ENCODE data around the gene PLXNC1. TPM values are rescaled to one million over a fixed set of nuclear protein-coding genes. Genes with fewer than 3 reads are reported as not detected.

PLXNC1 gene
- total RNA-seq, 1 donor from 2014 or later = 10.3 TPM

- DNase-seq (ENCODE audit: low spot score) = no peak
Measured at GRCh38 chr12:94180558-94181296, 32.4 kb downstream of the PLXNC1 start.

GRCh38 chr12:94182986-94183707 lies 34.8 kb downstream of the PLXNC1 start:
- no peak for DNase-seq (ENCODE audit: low spot score)

GRCh38 chr12:94183708-94184379 lies 35.5 kb downstream of the PLXNC1 start:
- DNase-seq (ENCODE audit: low spot score) = no peak

- no peak for DNase-seq (ENCODE audit: low spot score)
Measured at GRCh38 chr12:94184995-94185719, 36.8 kb downstream of the PLXNC1 start.

- DNase-seq (ENCODE audit: low spot score) = no peak
Measured at GRCh38 chr12:94185801-94186200, 37.4 kb downstream of the PLXNC1 start.

GRCh38 chr12:94186278-94187241 lies 38.2 kb downstream of the PLXNC1 start:
- DNase-seq (ENCODE audit: low spot score) = peak; percentile 55

- no peak for DNase-seq (ENCODE audit: low spot score)
Measured at GRCh38 chr12:94187361-94187760, 39.0 kb downstream of the PLXNC1 start.

- DNase-seq (ENCODE audit: low spot score) = no peak
Measured at GRCh38 chr12:94190623-94191022, 42.2 kb downstream of the PLXNC1 start.

GRCh38 chr12:94191023-94191422 lies 42.6 kb downstream of the PLXNC1 start:
- DNase-seq (ENCODE audit: low spot score) = no peak

GRCh38 chr12:94191811-94192210 lies 43.4 kb downstream of the PLXNC1 start:
- DNase-seq (ENCODE audit: low spot score) = no peak

GRCh38 chr12:94192506-94192905 lies 44.1 kb downstream of the PLXNC1 start:
- DNase-seq (ENCODE audit: low spot score) = no peak

GRCh38 chr12:94193168-94193567 lies 44.8 kb downstream of the PLXNC1 start:
- no peak for DNase-seq (ENCODE audit: low spot score)

GRCh38 chr12:94195483-94195882 lies 47.1 kb downstream of the PLXNC1 start:
- DNase-seq (ENCODE audit: low spot score) = no peak

- no peak for DNase-seq (ENCODE audit: low spot score)
Measured at GRCh38 chr12:94198469-94198868, 50.1 kb downstream of the PLXNC1 start.

GRCh38 chr12:94198872-94199271 lies 50.5 kb downstream of the PLXNC1 start:
- no peak for DNase-seq (ENCODE audit: low spot score)

GRCh38 chr12:94200069-94200468 lies 51.7 kb downstream of the PLXNC1 start:
- DNase-seq (ENCODE audit: low spot score) = no peak

GRCh38 chr12:94200695-94201094 lies 52.3 kb downstream of the PLXNC1 start:
- DNase-seq (ENCODE audit: low spot score) = no peak

GRCh38 chr12:94202245-94203180 lies 54.1 kb downstream of the PLXNC1 start:
- peak; percentile 50 for DNase-seq (ENCODE audit: low spot score)

GRCh38 chr12:94203181-94203546 lies 54.8 kb downstream of the PLXNC1 start:
- no peak for DNase-seq (ENCODE audit: low spot score)

- no peak for DNase-seq (ENCODE audit: low spot score)
Measured at GRCh38 chr12:94203796-94204195, 55.4 kb downstream of the PLXNC1 start.
